ENCODE data around the gene EML1. TPM values are rescaled to one million over a fixed set of nuclear protein-coding genes. Genes with fewer than 3 reads are reported as not detected.
A peak's percentile ranks its signal among the peaks of the same experiment; 100 is the strongest.

EML1 gene
- total and polyA plus RNA-seq, 2 of the 13 experiments (the other 11 are each of a cell fraction or from before 2014, with no cell fraction given): 0.59 to 1.7 TPM

- no peaks in the 10 kb centered on the region for H4K20me1 ChIP-seq (ENCODE audit: insufficient read depth, low read length)
- no peak overlapping the region for H2AFZ ChIP-seq (ENCODE audit: low read length)
- no peak for FAIRE-seq
- H3K9me3 ChIP-seq (ENCODE audit: low read length): no peaks in the 10 kb centered on the region
- BruUV-seq (replicated peaks): no TSS peak
- H3K9ac ChIP-seq (ENCODE audit: insufficient read depth, low read depth, low read length): no peak overlapping the region
- ChIA-PET CTCF (ENCODE audit: low intra/inter-chr PET ratio, low total read pairs) (no interaction called here), POLR2A (no interaction called here)
- H3K4me2 ChIP-seq (ENCODE audit: low read depth, low read length): no peak overlapping the region
- no peak for DNase-seq (ENCODE audit: low spot score)
- no peak overlapping the region for H3K27ac ChIP-seq (ENCODE audit: extremely low read length, insufficient read depth, low read length)
- WGBS (ENCODE audit: low lambda C conversion rate): 40% methylated on average over 16 of the region's 33 CpGs
- peak; percentile 82 for ATAC-seq
- H3K79me2 ChIP-seq (ENCODE audit: insufficient read depth, low read length): no peaks in the 10 kb centered on the region
- in situ Hi-C loops (cut with HindIII; ENCODE audit: extremely low pct_ligation_motif_present, low pct_unique_long_range_greater_than_20kb): no loop called here
- no peak overlapping the region for H3K4me3 ChIP-seq (replicated peaks in 1 of 3; ENCODE audit: insufficient read depth in 1 of 3, low read depth in 2 of 3, low read length in 3 of 3)
- H3K27me3 ChIP-seq (ENCODE audit: control insufficient read depth in 1 of 2, insufficient read depth in 2 of 2, low read length in 2 of 2): peaks cover 1 to 6% of the 10 kb centered on the region in 2 experiments; a peak in 1 of 5 replicates
- peaks cover 71% of the 10 kb centered on the region for H3K4me1 ChIP-seq (ENCODE audit: insufficient read depth, low read length)
- intact Hi-C loops (cut with micrococcal nuclease; ENCODE audit: unreplicated experiment): no loop called here
- no peaks in the 10 kb centered on the region for H3K36me3 ChIP-seq (replicated peaks in 1 of 2; ENCODE audit: control insufficient read depth in 1 of 2, insufficient read depth in 2 of 2, low read length in 2 of 2)
- no peak for TF ChIP-seq ZMYM4 (CRISPR knock-in tag; IDR thresholded peaks at IDR 0.05)
- TF ChIP-seq XRCC5 (optimal IDR thresholded peaks at IDR 0.05; ENCODE audit: low read length): peak; percentile 58
- no peak for TF ChIP-seq KMT2B (CRISPR knock-in tag; IDR thresholded peaks at IDR 0.05)
- TF ChIP-seq PCBP1 (IDR thresholded peaks at IDR 0.05; ENCODE audit: borderline replicate concordance, low read depth, low read length): 0 out of 2 replicates have a peak, but pooled peaks have one; percentile 57
- no peak for TF ChIP-seq MAZ (IDR thresholded peaks at IDR 0.05; ENCODE audit: borderline replicate concordance, low read depth, low read length)
- no peak for TF ChIP-seq MAZ (CRISPR knock-in tag; IDR thresholded peaks at IDR 0.05; ENCODE audit: low read depth)
- TF ChIP-seq BHLHE40 (IDR thresholded peaks at IDR 0.05; ENCODE audit: low read length): no peak
- peak; percentile 45; the same call in 1 of the 2 replicates for TF ChIP-seq KDM2A (CRISPR knock-in tag; IDR thresholded peaks at IDR 0.05; ENCODE audit: borderline replicate concordance, low read depth)
- no peak for TF ChIP-seq ETV5 (CRISPR knock-in tag; IDR thresholded peaks at IDR 0.05; ENCODE audit: borderline replicate concordance)
- TF ChIP-seq, protein P1, sequence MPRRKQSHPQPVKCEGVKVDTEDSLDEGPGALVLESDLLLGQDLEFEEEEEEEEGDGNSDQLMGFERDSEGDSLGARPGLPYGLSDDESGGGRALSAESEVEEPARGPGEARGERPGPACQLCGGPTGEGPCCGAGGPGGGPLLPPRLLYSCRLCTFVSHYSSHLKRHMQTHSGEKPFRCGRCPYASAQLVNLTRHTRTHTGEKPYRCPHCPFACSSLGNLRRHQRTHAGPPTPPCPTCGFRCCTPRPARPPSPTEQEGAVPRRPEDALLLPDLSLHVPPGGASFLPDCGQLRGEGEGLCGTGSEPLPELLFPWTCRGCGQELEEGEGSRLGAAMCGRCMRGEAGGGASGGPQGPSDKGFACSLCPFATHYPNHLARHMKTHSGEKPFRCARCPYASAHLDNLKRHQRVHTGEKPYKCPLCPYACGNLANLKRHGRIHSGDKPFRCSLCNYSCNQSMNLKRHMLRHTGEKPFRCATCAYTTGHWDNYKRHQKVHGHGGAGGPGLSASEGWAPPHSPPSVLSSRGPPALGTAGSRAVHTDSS (CRISPR knock-in tag; conservative IDR thresholded peaks at IDR 0.05): no peak
- TF ChIP-seq KAT7 (CRISPR knock-in tag; IDR thresholded peaks at IDR 0.05; ENCODE audit: borderline replicate concordance): no peak
- TF ChIP-seq ZSCAN21 (CRISPR knock-in tag; IDR thresholded peaks at IDR 0.05; ENCODE audit: borderline replicate concordance): no peak
- TF ChIP-seq NKX3-1 (CRISPR knock-in tag; IDR thresholded peaks at IDR 0.05): no peak
- TF ChIP-seq STAG1 (CRISPR knock-in tag; IDR thresholded peaks at IDR 0.05): peak; percentile 36
- no peak for TF ChIP-seq HOXA5 (CRISPR knock-in tag; IDR thresholded peaks at IDR 0.05)
- TF ChIP-seq RAD21 (CRISPR knock-in tag; IDR thresholded peaks at IDR 0.05): peak; percentile 34; the same call in 1 of the 2 replicates
- TF ChIP-seq, protein P2, sequence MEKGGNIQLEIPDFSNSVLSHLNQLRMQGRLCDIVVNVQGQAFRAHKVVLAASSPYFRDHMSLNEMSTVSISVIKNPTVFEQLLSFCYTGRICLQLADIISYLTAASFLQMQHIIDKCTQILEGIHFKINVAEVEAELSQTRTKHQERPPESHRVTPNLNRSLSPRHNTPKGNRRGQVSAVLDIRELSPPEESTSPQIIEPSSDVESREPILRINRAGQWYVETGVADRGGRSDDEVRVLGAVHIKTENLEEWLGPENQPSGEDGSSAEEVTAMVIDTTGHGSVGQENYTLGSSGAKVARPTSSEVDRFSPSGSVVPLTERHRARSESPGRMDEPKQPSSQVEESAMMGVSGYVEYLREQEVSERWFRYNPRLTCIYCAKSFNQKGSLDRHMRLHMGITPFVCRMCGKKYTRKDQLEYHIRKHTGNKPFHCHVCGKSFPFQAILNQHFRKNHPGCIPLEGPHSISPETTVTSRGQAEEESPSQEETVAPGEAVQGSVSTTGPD (CRISPR knock-in tag; IDR thresholded peaks at IDR 0.05): no peak
- TF ChIP-seq ZNF234 (CRISPR knock-in tag; conservative IDR thresholded peaks at IDR 0.05): no peak
- TF ChIP-seq CHD4 (IDR thresholded peaks at IDR 0.05; ENCODE audit: borderline replicate concordance, low read length): no peak
- no peak for TF ChIP-seq ZNF256 (CRISPR knock-in tag; conservative IDR thresholded peaks at IDR 0.05)
- TF ChIP-seq HNRNPK (IDR thresholded peaks at IDR 0.05; ENCODE audit: low read depth, low read length, poor library complexity, severe bottlenecking): no peak
- no peak for TF ChIP-seq ZNF564 (CRISPR knock-in tag; IDR thresholded peaks at IDR 0.05)
Observed at GRCh38 chr14:99946652-99947489, 153.7 kb downstream of the EML1 start.
